ENCODE results near the gene JCHAIN. TPM values are rescaled to one million over a fixed set of nuclear protein-coding genes. Genes with fewer than 3 reads are reported as not detected.

JCHAIN gene
- total RNA-seq (2014; rRNA removed; shearing (Covaris generic)) = not detected in 2 replicates

DNA sequence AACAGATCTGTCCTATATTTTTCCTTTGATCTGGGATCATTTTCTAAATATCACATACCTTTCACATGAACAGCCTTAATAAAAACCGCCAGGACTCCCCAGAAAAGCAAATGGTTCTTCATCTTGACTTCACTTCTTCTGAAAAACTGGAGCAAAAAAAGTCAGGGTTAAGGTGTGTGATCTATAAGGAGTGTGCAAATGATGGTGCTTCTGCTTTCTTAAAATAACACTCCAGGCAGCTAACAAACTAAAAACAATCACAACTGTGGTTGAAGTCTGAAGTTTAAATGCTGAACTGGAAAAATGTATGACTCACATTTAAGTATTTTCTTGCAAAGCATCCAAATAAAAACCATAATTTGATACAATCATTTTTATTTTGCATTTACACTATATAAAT is at the start of gene JCHAIN:
JCHAIN (minus strand) TSS at position 140 of the 400 bp plus-strand sequence; CDS start at position 122, 18 bp downstream.
- Histone ChIP-seq H3K36me3 (replicated peaks; ENCODE audit: control insufficient read depth, insufficient read depth, low read length) (no peaks in the 10 kb centered on the region), H3K27me3 (ENCODE audit: control insufficient read depth, insufficient read depth, low read length) (no peaks in the 10 kb centered on the region)
- no peak for DNase-seq

DNA sequence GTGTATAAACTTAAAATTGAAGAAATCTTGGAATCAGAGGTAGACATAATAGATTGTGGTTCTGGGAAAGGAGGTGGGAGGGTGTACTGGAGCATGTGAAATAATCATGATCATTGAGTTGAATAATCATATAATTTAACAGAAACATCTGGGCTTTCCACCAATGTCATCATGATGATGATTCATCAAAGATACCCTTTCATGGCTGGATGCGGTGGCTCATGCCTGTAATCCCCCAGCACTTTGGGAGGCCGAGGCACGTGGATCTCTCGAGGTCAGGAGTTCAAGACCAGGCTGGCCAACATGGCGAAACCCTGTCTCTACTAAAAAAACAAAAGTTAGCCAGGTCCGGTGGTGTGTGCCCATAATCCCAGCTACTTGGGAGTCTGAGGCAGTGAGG is 48.8 kb upstream of the JCHAIN start:
- H3K36me3 ChIP-seq (replicated peaks; ENCODE audit: control insufficient read depth, insufficient read depth, low read length) = no peaks in the 10 kb centered on the region
- H3K27me3 ChIP-seq (ENCODE audit: control insufficient read depth, insufficient read depth, low read length) = no peaks in the 10 kb centered on the region

More for the DNA sequence above, at the start of gene JCHAIN:
- H3K4me3 ChIP-seq (ENCODE audit: insufficient read depth, low read depth, low read length) = no peak within 1 kb of the TSS

DNA sequence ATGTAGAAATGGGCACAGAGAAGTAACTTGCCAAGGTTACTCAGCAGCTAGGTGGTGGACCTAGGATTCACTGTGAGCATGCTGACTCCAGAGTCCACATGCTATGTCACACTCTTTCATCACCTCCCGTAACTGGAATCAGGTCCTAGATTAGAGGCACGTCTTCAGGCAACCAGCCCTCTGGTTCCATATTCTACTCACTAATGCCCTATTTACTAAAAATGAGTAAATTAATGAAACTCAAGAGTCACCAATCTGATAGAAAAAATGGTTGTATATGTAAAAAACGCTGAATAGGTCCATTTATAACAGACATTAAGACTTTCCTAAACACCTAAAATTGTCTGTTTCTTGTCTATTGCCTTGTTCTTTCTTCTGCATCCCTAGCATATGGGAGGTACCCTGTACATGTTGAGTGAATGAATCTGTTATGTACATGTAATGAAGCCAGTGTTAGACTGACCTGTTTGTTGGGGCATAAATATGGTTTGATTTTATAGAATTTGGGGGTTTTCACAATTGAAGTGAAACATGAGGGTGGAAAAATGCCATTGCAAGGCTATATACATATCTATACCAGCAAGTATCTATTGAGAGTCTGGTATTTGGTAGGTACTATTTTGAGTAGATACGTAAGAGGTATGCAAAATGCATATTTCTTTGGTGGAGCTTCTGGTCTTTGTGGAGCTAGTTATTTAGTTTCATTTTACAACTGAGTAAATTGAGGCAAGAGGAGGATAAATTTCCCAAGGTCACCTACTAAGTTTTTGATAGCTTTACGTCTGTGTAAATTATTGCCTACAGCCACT is 48.0 kb upstream of the JCHAIN start:
- H3K36me3 ChIP-seq (replicated peaks; ENCODE audit: control insufficient read depth, insufficient read depth, low read length) = no peaks in the 10 kb centered on the region

More for the DNA sequence above, 48.8 kb upstream of the JCHAIN start:
- H3K4me3 ChIP-seq (ENCODE audit: insufficient read depth, low read depth, low read length) = no peak overlapping the region
- no peak for DNase-seq

DNA sequence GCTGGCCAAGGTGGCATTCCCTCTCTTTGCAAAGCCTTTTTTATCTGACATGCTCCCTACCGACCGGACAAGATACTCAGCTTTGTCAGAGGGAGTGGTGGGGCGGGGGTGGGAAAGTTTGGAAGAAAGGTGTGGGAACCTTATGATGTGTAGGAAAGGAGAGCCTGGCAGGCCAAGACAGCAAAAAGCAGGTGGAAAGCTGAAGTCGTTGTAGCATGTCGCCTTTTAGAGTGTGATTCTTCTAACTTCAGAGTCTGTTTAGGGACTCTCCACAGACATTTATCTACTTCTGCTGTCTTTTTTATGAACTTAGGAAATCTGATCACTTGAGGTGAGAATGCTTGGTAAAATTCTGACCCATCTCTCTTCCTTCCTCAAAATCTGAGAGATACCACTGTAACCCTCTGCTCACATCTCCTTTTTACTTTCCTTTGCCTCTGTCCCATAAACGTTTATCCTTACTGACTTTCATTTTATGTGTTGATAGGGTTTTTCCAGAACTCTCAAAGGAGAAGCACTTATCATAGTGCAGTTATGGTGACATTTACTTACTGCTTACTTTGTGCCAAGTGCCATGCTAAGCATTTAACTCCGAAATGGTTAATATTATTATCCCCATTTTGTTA is 47.3 kb upstream of the JCHAIN start:
- Histone ChIP-seq H3K36me3 (replicated peaks; ENCODE audit: control insufficient read depth, insufficient read depth, low read length) (no peaks in the 10 kb centered on the region), H3K4me3 (ENCODE audit: insufficient read depth, low read depth, low read length) (no peak overlapping the region), H3K27me3 (ENCODE audit: control insufficient read depth, insufficient read depth, low read length) (no peaks in the 10 kb centered on the region)
- no peak for DNase-seq

More for the DNA sequence above, 48.0 kb upstream of the JCHAIN start:
- no peak for DNase-seq
- no peak overlapping the region for H3K4me3 ChIP-seq (ENCODE audit: insufficient read depth, low read depth, low read length)
- no peaks in the 10 kb centered on the region for H3K27me3 ChIP-seq (ENCODE audit: control insufficient read depth, insufficient read depth, low read length)

DNA sequence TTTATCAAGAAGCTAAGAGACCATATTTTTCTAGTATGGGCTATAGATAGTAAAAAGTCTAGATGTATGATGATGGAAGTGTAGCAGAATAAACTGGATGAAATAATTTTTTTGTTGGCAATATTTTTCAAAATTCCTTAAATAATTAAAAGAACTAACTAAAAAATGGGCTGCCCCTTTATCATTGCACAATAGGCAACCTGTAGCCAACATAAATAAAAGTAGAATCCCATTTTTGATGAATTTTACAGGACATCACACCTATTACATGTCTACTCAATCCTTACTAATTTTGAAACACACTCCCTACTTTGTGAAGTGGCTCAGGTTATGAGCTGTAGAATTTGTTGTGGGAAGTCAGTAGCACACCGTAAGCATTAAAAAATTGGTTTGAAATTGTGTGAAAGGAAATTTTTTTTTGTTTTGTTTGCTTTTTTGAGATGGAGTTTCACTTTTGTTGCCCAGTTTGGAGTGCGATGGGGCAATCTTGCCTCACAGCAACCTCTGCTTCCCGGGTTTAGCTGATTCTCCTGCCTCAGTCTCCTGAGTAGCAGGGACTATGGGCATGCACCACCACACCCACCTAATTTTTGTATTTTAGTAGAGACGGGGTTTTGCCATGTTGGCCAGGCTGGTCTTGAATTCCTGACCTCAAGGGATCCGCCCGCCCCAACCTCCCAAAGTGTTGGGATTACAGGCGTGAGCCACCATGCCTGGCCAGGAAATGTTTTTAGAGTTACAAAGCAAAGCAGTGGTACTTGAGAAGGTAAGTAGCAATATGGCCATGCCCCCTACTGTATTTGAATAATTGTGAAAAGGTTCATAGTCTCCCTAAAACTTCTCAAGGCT is 46.5 kb upstream of the JCHAIN start:
- Histone ChIP-seq H3K4me3 (ENCODE audit: insufficient read depth, low read depth, low read length) (no peak overlapping the region), H3K27me3 (ENCODE audit: control insufficient read depth, insufficient read depth, low read length) (no peaks in the 10 kb centered on the region), H3K36me3 (replicated peaks; ENCODE audit: control insufficient read depth, insufficient read depth, low read length) (no peaks in the 10 kb centered on the region)
- DNase-seq = no peak

DNA sequence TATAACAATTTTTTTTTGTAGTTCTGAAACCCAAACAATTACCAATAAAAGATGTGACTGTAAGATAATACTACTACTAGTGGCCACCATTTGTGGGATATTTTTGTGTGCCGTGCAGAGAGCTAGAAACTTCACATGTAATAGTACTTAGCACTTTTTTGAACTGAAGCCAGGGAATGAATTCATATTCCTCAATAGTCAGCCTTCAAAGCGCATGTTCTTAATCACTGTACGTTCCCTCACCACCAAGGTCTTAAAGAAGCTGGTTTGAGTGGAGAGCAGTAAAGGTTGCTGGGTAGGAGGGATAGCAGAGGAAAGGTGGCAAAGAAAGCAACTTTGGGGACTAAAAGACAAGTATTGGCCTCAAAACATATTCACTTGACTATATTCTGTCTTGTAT is 45.8 kb upstream of the JCHAIN start:
- H3K4me3 ChIP-seq (ENCODE audit: insufficient read depth, low read depth, low read length) = no peak overlapping the region
- no peak for DNase-seq
- H3K27me3 ChIP-seq (ENCODE audit: control insufficient read depth, insufficient read depth, low read length) = no peaks in the 10 kb centered on the region
- H3K36me3 ChIP-seq (replicated peaks; ENCODE audit: control insufficient read depth, insufficient read depth, low read length) = no peaks in the 10 kb centered on the region

DNA sequence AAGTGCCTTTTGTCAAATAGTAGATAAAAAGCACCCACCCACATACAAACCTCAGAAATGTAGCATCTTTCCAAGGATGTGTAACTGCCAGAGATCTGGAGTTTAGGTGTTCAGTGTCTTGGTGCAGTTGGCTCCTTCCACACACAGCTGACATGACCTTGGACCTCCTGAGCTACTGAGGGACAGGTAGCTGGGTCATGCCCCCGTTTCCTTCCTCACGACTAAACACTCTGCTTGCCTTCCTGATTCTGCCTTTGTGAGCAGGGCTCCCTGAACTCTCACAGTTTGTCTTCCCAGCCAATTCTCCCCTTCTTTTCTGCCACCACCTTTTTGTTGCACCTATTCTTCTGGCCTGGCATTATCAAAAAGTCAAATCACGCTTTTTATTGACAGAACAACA is 45.3 kb upstream of the JCHAIN start:
- H3K36me3 ChIP-seq (replicated peaks; ENCODE audit: control insufficient read depth, insufficient read depth, low read length) = no peaks in the 10 kb centered on the region
- H3K4me3 ChIP-seq (ENCODE audit: insufficient read depth, low read depth, low read length) = no peak overlapping the region
- no peaks in the 10 kb centered on the region for H3K27me3 ChIP-seq (ENCODE audit: control insufficient read depth, insufficient read depth, low read length)
- DNase-seq = no peak

DNA sequence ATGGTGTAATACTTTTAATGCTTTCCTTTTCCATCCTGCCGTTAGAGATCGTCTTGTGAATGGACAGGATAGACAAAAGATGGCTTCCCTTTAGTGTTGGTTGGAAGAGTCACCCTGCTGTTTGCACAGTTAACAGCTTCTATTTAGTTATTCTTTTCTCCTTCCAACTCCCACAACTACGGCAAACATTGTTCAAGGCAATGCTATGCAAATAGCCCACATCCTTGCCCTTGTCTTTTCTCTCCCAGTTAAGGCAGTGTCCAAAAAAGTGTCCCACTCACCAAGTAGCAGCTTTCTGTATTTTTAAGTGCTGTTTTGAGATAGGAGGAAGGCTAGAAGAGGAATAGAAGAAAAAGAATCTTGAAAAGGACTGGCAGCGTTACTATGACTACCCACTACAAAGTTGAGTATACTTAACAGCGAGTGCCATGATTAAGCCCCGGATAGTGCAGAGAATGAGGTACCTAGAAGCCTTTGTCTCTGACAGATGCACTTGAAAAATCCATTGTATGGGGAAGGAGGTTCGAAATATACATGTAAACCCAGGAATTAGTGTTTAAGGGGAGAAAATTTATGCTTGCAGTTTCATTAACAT is 43.4 kb upstream of the JCHAIN start:
- no peaks in the 10 kb centered on the region for H3K36me3 ChIP-seq (replicated peaks; ENCODE audit: control insufficient read depth, insufficient read depth, low read length)
- no peak overlapping the region for H3K4me3 ChIP-seq (ENCODE audit: insufficient read depth, low read depth, low read length)
- no peaks in the 10 kb centered on the region for H3K27me3 ChIP-seq (ENCODE audit: control insufficient read depth, insufficient read depth, low read length)
- no peak for DNase-seq

- Histone ChIP-seq H3K4me3 (ENCODE audit: insufficient read depth, low read depth, low read length) (no peak overlapping the region; the same call in 1 of the 2 replicates), H3K36me3 (replicated peaks; ENCODE audit: control insufficient read depth, insufficient read depth, low read length) (no peaks in the 10 kb centered on the region), H3K27me3 (ENCODE audit: control insufficient read depth, insufficient read depth, low read length) (no peaks in the 10 kb centered on the region)
- no peak for DNase-seq
These were observed 40.2 kb upstream of the JCHAIN start for GRCh38 chr4:70706516-70706915.

DNA sequence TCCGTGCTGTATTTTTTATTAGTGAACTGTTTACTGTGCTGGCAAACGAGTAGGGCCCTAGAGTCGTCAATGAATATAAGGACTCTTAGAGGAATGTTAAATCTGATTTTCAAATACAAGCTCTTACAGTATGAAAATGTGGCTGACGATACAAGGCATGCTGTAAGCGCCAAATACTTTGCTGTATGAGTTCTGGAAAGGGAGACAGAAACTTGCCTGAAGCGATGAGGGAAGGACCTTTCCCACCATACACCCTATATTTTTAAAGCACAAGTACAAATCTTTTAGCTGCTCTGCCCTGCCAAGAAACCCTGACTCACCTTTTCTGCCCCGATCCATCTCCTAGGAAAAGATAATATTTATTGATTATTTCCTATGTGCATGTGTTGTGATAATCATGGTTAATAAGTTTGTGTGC is 39.7 kb upstream of the JCHAIN start:
- Histone ChIP-seq H3K4me3 (ENCODE audit: insufficient read depth, low read depth, low read length) (peak overlapping the region; percentile 81), H3K36me3 (replicated peaks; ENCODE audit: control insufficient read depth, insufficient read depth, low read length) (no peaks in the 10 kb centered on the region), H3K27me3 (ENCODE audit: control insufficient read depth, insufficient read depth, low read length) (no peaks in the 10 kb centered on the region)
- DNase-seq = no peak

- Histone ChIP-seq H3K27me3 (ENCODE audit: control insufficient read depth, insufficient read depth, low read length) (no peaks in the 10 kb centered on the region), H3K36me3 (replicated peaks; ENCODE audit: control insufficient read depth, insufficient read depth, low read length) (no peaks in the 10 kb centered on the region), H3K4me3 (ENCODE audit: insufficient read depth, low read depth, low read length) (peak overlapping the region; percentile 81)
- peak; percentile 93 for DNase-seq
These were observed 39.1 kb upstream of the JCHAIN start for GRCh38 chr4:70705183-70706043.

DNA sequence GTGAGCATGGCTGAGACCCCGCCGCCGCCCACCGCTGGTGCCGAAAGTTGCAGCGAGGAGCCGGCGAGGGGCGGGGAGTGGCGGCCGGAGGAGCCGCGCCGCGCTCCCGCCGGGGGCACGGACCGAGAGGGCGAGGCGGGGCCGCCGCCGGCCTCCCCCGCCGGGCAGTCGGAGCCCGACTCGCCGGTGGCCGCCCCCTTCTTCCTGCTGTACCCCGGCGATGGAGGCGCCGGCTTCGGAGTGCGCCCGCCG is 38.5 kb upstream of the JCHAIN start:
- Histone ChIP-seq H3K27me3 (ENCODE audit: control insufficient read depth, insufficient read depth, low read length) (no peaks in the 10 kb centered on the region), H3K4me3 (ENCODE audit: insufficient read depth, low read depth, low read length) (peak overlapping the region; percentile 81), H3K36me3 (replicated peaks; ENCODE audit: control insufficient read depth, insufficient read depth, low read length) (no peaks in the 10 kb centered on the region)
- no peak for DNase-seq

- H3K27me3 ChIP-seq (ENCODE audit: control insufficient read depth, insufficient read depth, low read length) = no peaks in the 10 kb centered on the region
- DNase-seq = peak; percentile 93
- H3K4me3 ChIP-seq (ENCODE audit: insufficient read depth, low read depth, low read length) = peak overlapping the region; percentile 81
- H3K36me3 ChIP-seq (replicated peaks; ENCODE audit: control insufficient read depth, insufficient read depth, low read length) = no peaks in the 10 kb centered on the region
These were observed 38.1 kb upstream of the JCHAIN start for GRCh38 chr4:70704215-70704930.
